K562 (cell line): ENCODE results near the gene PAFAH1B2. TPM values are rescaled to one million over a fixed set of nuclear protein-coding genes. Genes with fewer than 3 reads are reported as not detected.
A peak's percentile ranks its signal among the peaks of the same experiment; 100 is the strongest.

Source experiments
- CEBPZ ChIP-seq: fragments of 150-350 bp; IDR thresholded peaks from 2 replicates; pipeline ENCODE4 v1.6.1; 2014; ENCODE audit warnings: low read depth, mild to moderate bottlenecking, low read length, borderline replicate concordance
- CREB3L1 ChIP-seq: fragments of 450-650 bp; IDR thresholded peaks from 2 replicates; pipeline ENCODE4 v1.6.1; 2014; ENCODE audit warnings: low read depth, mild to moderate bottlenecking, moderate library complexity, borderline replicate concordance
- CXXC5 ChIP-seq: fragments of 250-450 bp; sonication (Bioruptor Pico); IDR thresholded peaks from 2 replicates; pipeline ENCODE4 v1.8.0; 2022; ENCODE audit warnings: inconsistent platforms, mild to moderate bottlenecking, moderate library complexity
- E2F1 ChIP-seq: sonication (generic); formaldehyde crosslinking; IDR thresholded peaks from 2 replicates; pipeline ENCODE4 v1.8.1; 2023; ENCODE audit warnings: mild to moderate bottlenecking, missing genetic modification reagents, moderate library complexity
- FOXA3 ChIP-seq, 2 experiments: fragments of 450-650 bp in 1 of 2; sonication (generic) in 1 of 2; formaldehyde crosslinking; IDR thresholded peaks in 1 of 2; conservative IDR thresholded peaks in 1 of 2; 2 replicates each; pipeline versions ENCODE4 v1.4.0 to v1.8.0; 2020 to 2022; ENCODE audit warnings: mild to moderate bottlenecking in 2 of 2, missing genetic modification reagents in 1 of 2
- HDAC1 ChIP-seq, 2 experiments: fragments of 450-650 bp; IDR thresholded peaks; 2 replicates each; pipeline ENCODE4 v1.6.1; 2016 to 2017; ENCODE audit warnings: inconsistent platforms in 1 of 2, mild to moderate bottlenecking in 1 of 2, moderate library complexity in 1 of 2
- KDM1A ChIP-seq, 2 experiments: fragments of 450-650 bp; IDR thresholded peaks; 2 replicates each; pipeline ENCODE4 v1.6.1; 2016; ENCODE audit warnings: mild to moderate bottlenecking in 2 of 2
- MNT ChIP-seq, 2 experiments: fragments of 450-650 bp; conservative IDR thresholded peaks; 2 replicates each; pipeline ENCODE4 v1.6.1; 2017; ENCODE audit warnings: mild to moderate bottlenecking in 2 of 2, moderate library complexity in 2 of 2
- NFYB ChIP-seq: IDR thresholded peaks from 2 replicates; pipeline ENCODE4 v1.6.1; 2011; ENCODE audit warnings: mild to moderate bottlenecking, moderate library complexity; ENCODE audit not compliant: insufficient read length; ENCODE audit errors: extremely low read depth
- RBM15 ChIP-seq: fragments of 200-400 bp; formaldehyde crosslinking; IDR thresholded peaks from 2 replicates; pipeline ENCODE4 v1.6.1; 2018; ENCODE audit warnings: mild to moderate bottlenecking, low read length, moderate library complexity; ENCODE audit not compliant: insufficient read depth
- SMARCA5 ChIP-seq: fragments of 450-650 bp; IDR thresholded peaks from 2 replicates; pipeline ENCODE4 v1.6.1; 2016
- TARDBP ChIP-seq: fragments of 450-650 bp; IDR thresholded peaks from 2 replicates; pipeline ENCODE4 v1.6.1; 2016
- TEAD1 ChIP-seq, 2 experiments: fragments of 450-650 bp in 1 of 2; sonication (generic) in 1 of 2; formaldehyde crosslinking; IDR thresholded peaks; 2 replicates each; pipeline versions ENCODE4 v1.4.0 to v1.8.0; 2020 to 2022; ENCODE audit warnings: mild to moderate bottlenecking in 2 of 2, missing genetic modification reagents in 1 of 2
- TSC22D4 ChIP-seq: fragments of 450-650 bp; IDR thresholded peaks from 2 replicates; pipeline ENCODE4 v1.6.1; 2016; ENCODE audit warnings: missing genetic modification characterization, missing biosample characterization, control low read depth
- WHSC1 ChIP-seq: IDR thresholded peaks from one replicate; pipeline ENCODE4 v1.6.1; 2012; ENCODE audit warnings: low read length, control low read depth, inconsistent platforms
- ZNF512 ChIP-seq: IDR thresholded peaks from 2 replicates; pipeline ENCODE4 v1.6.1; 2016; ENCODE audit warnings: missing genetic modification characterization, missing compliant biosample characterization
- polyA plus RNA-seq, 8 experiments: library from polyadenylated mRNA; depleted of rRNA in 4 of 8; stranded (reverse) in 5 of 8; unstranded in 3 of 8; fragments of >200 nt; fragmentation: Nextera tagmentation in 2 of 8; fragmentation: Illumina TruSeq in 1 of 8; extraction: Ambion mirVana in 2 of 8; extraction: Trizol in 1 of 8; gene quantifications; 2 replicates each; pipeline versions ENCODE4 v1.2.1 to v1.2.3, GENCODE V29; 2011 to 2014; ENCODE audit warnings: inconsistent platforms in 1 of 8, missing spikeins in 1 of 8
- total RNA-seq, 7 experiments: library from RNA; depleted of rRNA in 6 of 7; stranded (reverse); fragments of >200 nt in 6 of 7; fragmentation: Illumina TruSeq in 2 of 7; extraction: Trizol in 2 of 7; gene quantifications; 2 replicates each; pipeline versions ENCODE4 v1.2.1 to v1.2.3, GENCODE V29; 2011 to 2021; ENCODE audit warnings: low replicate concordance in 1 of 7

Gene PAFAH1B2
- total and polyA plus RNA-seq, 9 of the 15 experiments (the other 6 are each of a cell fraction or from before 2014, with no cell fraction given): 27.8 to 94.7 (median 64.9) TPM

- TF ChIP-seq FOXA3 (CRISPR knock-in tag; conservative IDR thresholded peaks at IDR 0.05 in 1 of 2, IDR thresholded peaks at IDR 0.05 in 1 of 2) (0 out of 4 replicates have a peak, but pooled peaks of 1 of the 2 experiments have one; percentile 41), TARDBP (0 out of 2 replicates have a peak, but pooled peaks have one; percentile 21), CXXC5 (CRISPR knock-in tag) (0 out of 2 replicates have a peak, but pooled peaks have one; percentile 26), HDAC1 (IDR thresholded peaks at IDR 0.05) (peak in 1 of 2 experiments; percentile 54; a peak in 1 of 4 replicates), CEBPZ (no peak), RBM15 (no peak), NFYB (no peak), MNT (conservative IDR thresholded peaks at IDR 0.05) (peak; percentile 80 to 83), ZNF512 (tag) (no peak), WHSC1 (no peak), CREB3L1 (peak; percentile 61; the same call in 1 of the 2 replicates), KDM1A (IDR thresholded peaks at IDR 0.05) (peak in 1 of 2 experiments; percentile 62; a peak in 1 of 4 replicates), SMARCA5 (peak; percentile 39), TSC22D4 (no peak), TEAD1 (CRISPR knock-in tag; IDR thresholded peaks at IDR 0.05) (peak in 1 of 2 experiments; percentile 63; a peak in 1 of 4 replicates), E2F1 (CRISPR knock-in tag) (no peak)
These were observed 36.8 kb downstream of the PAFAH1B2 start (continued) for GRCh38 chr11:117180661-117181585.
